Muscle of arm (tissue), 12 donors: ENCODE data around the gene PPL. TPM values are rescaled to one million over a fixed set of nuclear protein-coding genes. Genes with fewer than 3 reads are reported as not detected.

ENCODE experiments used
- DNase-seq: peaks from one replicate; pipeline ENCODE4 v3.0.0-alpha.2; 2013
- polyA plus RNA-seq, 12 donors: library from polyadenylated mRNA; unstranded; fragments of 120-200 nt; gene quantifications; one replicate each; pipeline ENCODE4 v1.2.1, GENCODE V29; 2013; ENCODE audit not compliant: insufficient read length in 12 of 12

Gene PPL
- polyA plus RNA-seq, 12 donors, result 0.68 to 76.8 (median 1.1) TPM; not detected in 1

- DNase-seq, result no peak
These were observed 68.4 kb downstream of the PPL start for GRCh38 chr16:4868535-4868934.

GRCh38 chr16:4868026-4868425, 68.9 kb downstream of the PPL start:
- no peak for DNase-seq

GRCh38 chr16:4866586-4866985, 70.4 kb downstream of the PPL start:
- no peak for DNase-seq

- no peak for DNase-seq
These were observed 71.6 kb downstream of the PPL start for GRCh38 chr16:4865231-4865860.

- no peak for DNase-seq
These were observed 72.2 kb downstream of the PPL start for GRCh38 chr16:4864728-4865127.

GRCh38 chr16:4862639-4863038, 74.3 kb downstream of the PPL start:
- DNase-seq, result no peak

- no peak for DNase-seq
These were observed 76.1 kb downstream of the PPL start for GRCh38 chr16:4860727-4861342.

GRCh38 chr16:4859900-4860255, 77.1 kb downstream of the PPL start:
- no peak for DNase-seq

GRCh38 chr16:4859190-4859899, 77.6 kb downstream of the PPL start:
- DNase-seq, result no peak

GRCh38 chr16:4855804-4856203, 81.1 kb downstream of the PPL start:
- no peak for DNase-seq

- no peak for DNase-seq
These were observed 81.6 kb downstream of the PPL start for GRCh38 chr16:4855371-4855770.

- DNase-seq, result no peak
These were observed 84.6 kb downstream of the PPL start for GRCh38 chr16:4852221-4852872.

GRCh38 chr16:4850211-4850610, 86.7 kb downstream of the PPL start:
- no peak for DNase-seq

- DNase-seq, result peak; percentile 11
These were observed 89.0 kb downstream of the PPL start for GRCh38 chr16:4847774-4848587.

GRCh38 chr16:4846901-4847773, 89.8 kb downstream of the PPL start, which contains the start of the genes GLYR1 and UBN1:
Gene GLYR1, minus strand, starts transcription at chr16:4847288. Its CDS starts 23 bp downstream, at chr16:4847265.
Gene UBN1, plus strand, starts transcription at chr16:4847481. Its CDS starts 5,437 bp downstream, at chr16:4852918.
- DNase-seq, result peak; percentile 97

- DNase-seq, result peak; percentile 14
These were observed 90.4 kb downstream of the PPL start for GRCh38 chr16:4846503-4846900.

- DNase-seq, result no peak
These were observed 96.0 kb downstream of the PPL start for GRCh38 chr16:4840984-4841383.

- no peak for DNase-seq
These were observed 97.0 kb downstream of the PPL start for GRCh38 chr16:4839942-4840341.

GRCh38 chr16:4837733-4838501, 99.0 kb downstream of the PPL start:
- no peak for DNase-seq

GRCh38 chr16:4836727-4837126, 100.2 kb downstream of the PPL start:
- no peak for DNase-seq
